Measurements from ENCODE around the gene GM2A.

GM2A gene

DNA sequence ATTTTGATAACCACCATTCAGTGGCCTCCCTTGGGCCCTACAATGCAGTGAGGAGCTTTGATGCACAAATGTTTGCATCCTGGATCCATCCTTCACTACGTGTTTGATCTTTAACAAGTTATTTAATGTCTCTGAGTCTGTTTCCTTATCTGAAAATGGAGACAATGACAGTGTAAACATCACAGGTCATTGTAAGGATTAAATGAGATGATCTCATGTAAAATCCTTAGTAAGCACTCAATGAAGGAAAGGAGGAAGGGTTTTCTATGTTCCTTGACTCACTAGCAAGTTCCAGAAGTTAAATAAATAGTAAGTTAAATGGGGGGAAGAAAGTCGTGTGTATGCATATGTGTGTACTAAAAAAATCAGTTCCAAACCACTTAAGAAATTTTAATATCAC lies 60.4 kb downstream of the GM2A start:
- ATAC-seq, result no peak
- TF ChIP-seq CSDC2 (CRISPR knock-in tag; IDR thresholded peaks at IDR 0.05) (no peak), TOX (CRISPR knock-in tag; IDR thresholded peaks at IDR 0.05; ENCODE audit: borderline replicate concordance) (no peak), ZFP3 (CRISPR knock-in tag; IDR thresholded peaks at IDR 0.05) (no peak), PATZ1 (CRISPR knock-in tag; IDR thresholded peaks at IDR 0.05; ENCODE audit: borderline replicate concordance) (no peak), ZNF70 (CRISPR knock-in tag; IDR thresholded peaks at IDR 0.05) (no peak), PPARA (CRISPR knock-in tag; IDR thresholded peaks at IDR 0.05; ENCODE audit: borderline replicate concordance) (no peak), CREB5 (CRISPR knock-in tag; IDR thresholded peaks at IDR 0.05; ENCODE audit: low read depth) (no peak), TSHZ2 (CRISPR knock-in tag; IDR thresholded peaks at IDR 0.05) (no peak), TCF4 (CRISPR knock-in tag; IDR thresholded peaks at IDR 0.05; ENCODE audit: borderline replicate concordance) (no peak), ZC3H10 (CRISPR knock-in tag; IDR thresholded peaks at IDR 0.05) (no peak)
- TF ChIP-seq, protein P1, sequence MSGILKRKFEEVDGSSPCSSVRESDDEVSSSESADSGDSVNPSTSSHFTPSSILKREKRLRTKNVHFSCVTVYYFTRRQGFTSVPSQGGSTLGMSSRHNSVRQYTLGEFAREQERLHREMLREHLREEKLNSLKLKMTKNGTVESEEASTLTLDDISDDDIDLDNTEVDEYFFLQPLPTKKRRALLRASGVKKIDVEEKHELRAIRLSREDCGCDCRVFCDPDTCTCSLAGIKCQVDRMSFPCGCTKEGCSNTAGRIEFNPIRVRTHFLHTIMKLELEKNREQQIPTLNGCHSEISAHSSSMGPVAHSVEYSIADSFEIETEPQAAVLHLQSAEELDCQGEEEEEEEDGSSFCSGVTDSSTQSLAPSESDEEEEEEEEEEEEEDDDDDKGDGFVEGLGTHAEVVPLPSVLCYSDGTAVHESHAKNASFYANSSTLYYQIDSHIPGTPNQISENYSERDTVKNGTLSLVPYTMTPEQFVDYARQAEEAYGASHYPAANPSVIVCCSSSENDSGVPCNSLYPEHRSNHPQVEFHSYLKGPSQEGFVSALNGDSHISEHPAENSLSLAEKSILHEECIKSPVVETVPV (CRISPR knock-in tag; IDR thresholded peaks at IDR 0.05), result no peak

GRCh38 chr5:151315998-151316597 lies 63.1 kb downstream of the GM2A start:
- ATAC-seq, result peak; percentile 97
- TF ChIP-seq ZFP30 (CRISPR knock-in tag; IDR thresholded peaks at IDR 0.05) (no peak), ZNF565 (CRISPR knock-in tag; conservative IDR thresholded peaks at IDR 0.05; ENCODE audit: low read depth) (no peak)
- TF ChIP-seq, protein P1 (CRISPR knock-in tag; IDR thresholded peaks at IDR 0.05), result no peak

DNA sequence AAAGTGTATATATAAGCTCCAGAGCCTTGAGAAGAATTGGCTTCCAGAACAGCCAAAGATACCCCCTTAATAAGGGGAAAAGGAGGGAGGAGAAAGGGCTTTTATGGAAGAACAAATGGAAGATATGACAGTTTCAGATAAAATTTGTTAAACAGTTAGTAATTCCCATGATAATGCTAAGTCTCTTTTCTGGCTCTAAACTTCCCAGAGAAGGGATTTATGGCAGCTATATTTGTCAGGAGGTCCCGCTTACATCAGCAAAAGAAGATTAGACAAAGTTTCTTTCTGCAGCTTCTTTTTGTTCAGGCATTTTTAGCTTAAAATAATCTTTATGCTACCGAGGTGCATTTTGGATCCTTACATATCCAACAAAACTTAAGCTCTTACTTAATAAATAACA lies 64.9 kb downstream of the GM2A start:
- TF ChIP-seq RARB (CRISPR knock-in tag; IDR thresholded peaks at IDR 0.05), result no peak
- TF ChIP-seq, protein P1 (CRISPR knock-in tag; IDR thresholded peaks at IDR 0.05), result no peak
- no peak for TF ChIP-seq TCF4 (CRISPR knock-in tag; IDR thresholded peaks at IDR 0.05; ENCODE audit: borderline replicate concordance)
- no peak for TF ChIP-seq PATZ1 (CRISPR knock-in tag; IDR thresholded peaks at IDR 0.05; ENCODE audit: borderline replicate concordance)
- TF ChIP-seq ISL1 (CRISPR knock-in tag; IDR thresholded peaks at IDR 0.05), result no peak
- TF ChIP-seq ZC3H10 (CRISPR knock-in tag; IDR thresholded peaks at IDR 0.05), result no peak
- TF ChIP-seq CSDC2 (CRISPR knock-in tag; IDR thresholded peaks at IDR 0.05), result no peak
- TF ChIP-seq ARNTL (CRISPR knock-in tag; IDR thresholded peaks at IDR 0.05; ENCODE audit: borderline replicate concordance, low read depth), result no peak
- no peak for TF ChIP-seq ZNF70 (CRISPR knock-in tag; IDR thresholded peaks at IDR 0.05)
- TF ChIP-seq ZFP3 (CRISPR knock-in tag; IDR thresholded peaks at IDR 0.05), result no peak
- no peak for TF ChIP-seq ZNF8 (CRISPR knock-in tag; IDR thresholded peaks at IDR 0.05)
- TF ChIP-seq SNAI2 (CRISPR knock-in tag; IDR thresholded peaks at IDR 0.05), result no peak
- no peak for ATAC-seq
